Adipose tissue (tissue), 3 donors: ENCODE measurements around the gene VPS11. TPM values are rescaled to one million over a fixed set of nuclear protein-coding genes. Genes with fewer than 3 reads are reported as not detected.
"Not testable (repeated sequence)": the region's sequence is repeated elsewhere in the genome, so short reads cannot be mapped to it uniquely, and the experiment has no call there.

Experiments
- H3K27ac ChIP-seq: one replicate; pipeline ENCODE4 v1.5.1; 2013; ENCODE audit warnings: low read depth, low read length
- WGBS, 3 donors: extraction: QIAGEN DNeasy Blood & Tissue Kit; methylation state at CpG; one replicate each; pipeline ENCODE4 v1.1.7; 2013; 5-methylcytosine and 5-hydroxymethylcytosine counted together
- polyA plus RNA-seq, 3 donors: library from polyadenylated mRNA; stranded (reverse); fragments of 200-250 nt; gene quantifications; one replicate each; pipeline ENCODE4 v1.2.3, GENCODE V29; 2013
- donor health status: healthy with polysubstance abuse.
- donor health status: Bipolar disorder and iron deficiency.
- donor health status: healthy.

The VPS11 gene
- polyA plus RNA-seq, 3 donors = 20.5 to 35.2 (median 30.7) TPM

DNA sequence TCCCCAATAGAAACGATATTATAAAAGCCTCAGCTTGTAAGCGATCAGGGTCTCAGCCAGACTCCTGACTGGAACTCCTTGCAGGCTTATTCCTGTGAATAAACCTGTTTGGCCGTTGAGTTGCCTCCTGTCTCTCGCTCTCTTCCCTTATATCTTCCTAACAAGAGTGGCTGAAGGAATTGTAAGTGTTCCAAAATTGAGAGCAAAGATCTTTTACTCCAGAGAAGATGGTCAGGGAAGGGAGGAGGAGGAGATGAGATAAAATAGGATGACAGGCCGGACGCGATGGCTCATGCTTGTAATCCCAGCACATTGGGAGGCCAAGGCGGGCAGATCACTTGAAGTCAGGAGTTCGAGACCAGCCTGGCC lies 35.7 kb upstream of the VPS11 start:
- WGBS, 3 donors = 77 to 88% (median 80%) methylated on average over 8 to 9 of the region's 9 CpGs
- H3K27ac ChIP-seq = no peak overlapping the region

DNA sequence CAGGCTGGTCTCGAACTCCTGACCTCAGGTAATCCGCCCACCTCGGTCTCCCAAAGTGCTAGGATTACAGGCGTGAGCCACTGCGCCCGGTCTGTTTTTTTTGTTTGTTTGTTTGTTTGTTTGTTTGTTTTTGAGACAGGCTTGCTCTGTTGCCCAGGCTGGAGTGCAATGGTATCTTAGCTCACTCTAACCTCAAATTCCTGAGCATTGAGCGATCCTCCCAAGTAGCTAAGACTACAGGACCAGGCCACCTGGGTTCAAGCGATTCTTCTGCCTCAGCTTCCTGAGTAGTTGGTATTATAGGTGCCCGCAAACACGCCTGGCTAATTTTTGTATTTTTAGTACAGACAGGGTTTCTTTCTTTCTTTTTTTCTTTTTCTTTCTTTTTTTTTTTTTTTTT lies 34.2 kb upstream of the VPS11 start:
- H3K27ac ChIP-seq = not testable (repeated sequence)
- WGBS, 3 donors = 83 to 96% (median 88%) methylated on average over 10 of the region's 10 CpGs

DNA sequence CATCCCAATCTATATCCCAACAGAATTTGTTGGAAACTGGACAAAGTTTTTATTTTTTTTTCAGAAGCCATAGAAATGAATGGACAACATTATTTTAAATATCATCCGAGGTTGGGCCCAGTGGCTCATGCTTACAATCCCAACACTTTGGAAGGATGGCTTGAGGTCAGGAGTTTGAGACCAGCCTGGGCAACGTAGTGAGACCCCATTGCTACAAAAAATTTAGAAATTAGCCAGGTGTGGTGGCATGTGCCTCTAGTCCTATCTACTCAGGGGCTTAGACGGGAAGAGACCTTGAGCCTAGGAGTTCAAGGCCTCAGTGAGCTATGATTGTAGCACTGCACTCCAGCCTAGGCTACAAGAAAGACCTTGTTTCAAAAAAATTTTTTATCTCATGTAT lies 32.8 kb upstream of the VPS11 start:
- no peak overlapping the region for H3K27ac ChIP-seq
- 77 to 93% (median 90%) methylated on average over 3 of the region's 3 CpGs for WGBS, 3 donors

- H3K27ac ChIP-seq = no peak overlapping the region
- 74 to 85% (median 82%) methylated on average over 5 of the region's 5 CpGs for WGBS, 3 donors
Measured at GRCh38 chr11:119038884-119039283, 28.7 kb upstream of the VPS11 start.

DNA sequence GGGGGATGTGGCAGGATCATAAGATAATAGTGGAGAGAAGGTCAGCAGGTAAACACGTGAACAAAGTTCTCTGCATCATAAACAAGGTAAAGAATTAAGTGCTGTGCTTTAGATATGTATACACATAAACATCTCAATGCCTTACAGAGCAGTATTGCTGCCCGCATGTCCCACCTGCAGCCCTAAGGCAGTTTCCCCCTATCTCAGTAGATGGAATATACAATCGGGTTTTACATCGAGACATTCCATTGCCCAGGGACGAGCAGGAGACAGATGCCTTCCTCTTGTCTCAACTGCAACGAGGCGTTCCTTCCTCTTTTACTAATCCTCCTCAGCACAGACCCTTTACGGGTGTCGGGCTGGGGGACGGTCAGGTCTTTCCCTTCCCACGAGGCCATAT lies 28.1 kb upstream of the VPS11 start:
- H3K27ac ChIP-seq = not testable (repeated sequence)
- 19 to 63% (median 25%) methylated on average over 7 to 11 of the region's 11 CpGs for WGBS, 3 donors

- 90 to 95% (median 91%) methylated on average over 4 of the region's 4 CpGs for WGBS, 3 donors
- H3K27ac ChIP-seq = no peak overlapping the region
Measured at GRCh38 chr11:119041821-119042514, 25.6 kb upstream of the VPS11 start.

DNA sequence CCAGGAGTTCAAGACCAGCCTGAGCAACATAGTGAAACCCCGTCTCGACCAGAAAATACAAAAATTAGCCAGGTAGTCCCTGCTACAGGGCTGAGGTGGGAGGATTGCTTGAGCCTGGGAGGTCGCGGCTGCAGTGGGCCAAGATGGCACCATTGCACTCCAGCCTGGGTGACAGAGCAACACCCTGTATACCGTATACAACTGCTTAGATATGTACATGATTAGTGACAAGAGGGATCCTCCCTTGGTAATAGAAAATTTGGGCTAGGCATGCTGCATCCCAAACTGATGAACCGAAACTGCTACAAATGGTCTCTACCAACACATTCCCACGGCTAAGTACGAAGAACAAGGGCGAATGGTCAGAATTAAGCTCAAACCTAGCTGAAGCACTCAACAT lies 24.7 kb upstream of the VPS11 start:
- 83 to 91% (median 91%) methylated on average over 9 of the region's 9 CpGs for WGBS, 3 donors
- H3K27ac ChIP-seq = no peak overlapping the region

- 75 to 84% (median 79%) methylated on average over 6 of the region's 6 CpGs for WGBS, 3 donors
- no peak overlapping the region for H3K27ac ChIP-seq
Measured at GRCh38 chr11:119044708-119045107, 22.9 kb upstream of the VPS11 start.

DNA sequence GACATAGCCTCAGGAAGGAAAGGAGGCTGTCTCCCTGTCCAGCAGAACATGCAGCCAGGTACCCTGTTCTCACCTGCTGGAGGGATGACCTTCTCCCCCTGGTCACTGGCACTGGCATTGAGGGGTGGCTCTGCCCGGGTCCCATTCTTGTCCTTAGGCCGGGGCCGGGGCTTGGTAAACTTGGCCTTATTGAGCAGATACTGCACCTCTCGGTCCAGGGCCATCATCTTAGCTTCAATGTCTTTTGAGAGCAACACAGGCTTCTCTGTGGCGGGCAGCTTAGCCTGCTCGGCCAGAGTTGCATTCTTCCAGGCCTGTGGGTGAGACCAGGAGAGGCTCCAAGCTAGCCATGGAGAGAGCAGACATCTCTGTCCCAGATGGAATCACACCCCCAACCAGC lies 21.1 kb upstream of the VPS11 start:
- WGBS, 3 donors = 96 to 98% (median 97%) methylated on average over 6 of the region's 6 CpGs
- H3K27ac ChIP-seq = no peak overlapping the region

DNA sequence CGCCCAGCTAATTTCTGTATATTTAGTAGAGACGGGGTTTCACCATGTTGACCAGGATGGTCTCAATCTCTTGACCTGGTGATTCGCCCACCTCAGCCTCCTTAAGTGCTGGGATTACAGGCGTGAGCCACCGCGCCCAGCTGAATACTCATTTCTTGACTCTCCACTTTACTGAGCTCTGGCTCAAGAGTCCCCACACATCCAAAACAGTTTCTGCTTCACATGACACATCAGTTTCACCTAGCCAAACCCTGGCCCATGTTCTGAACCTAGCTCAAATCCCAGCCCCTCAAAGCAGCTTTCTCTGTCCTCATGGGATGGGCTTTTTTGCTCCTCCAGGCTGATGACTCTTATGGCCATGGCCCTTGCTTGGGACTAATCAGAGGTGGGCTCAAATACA lies 20.4 kb upstream of the VPS11 start:
- 95 to 98% (median 97%) methylated on average over 6 of the region's 6 CpGs for WGBS, 3 donors
- no peak overlapping the region for H3K27ac ChIP-seq

- H3K27ac ChIP-seq = no peak overlapping the region
- 87 to 96% (median 91%) methylated on average over 9 of the region's 9 CpGs for WGBS, 3 donors
Measured at GRCh38 chr11:119048644-119049043, 19.0 kb upstream of the VPS11 start.

GRCh38 chr11:119049081-119049480 lies 18.5 kb upstream of the VPS11 start:
- no peak overlapping the region for H3K27ac ChIP-seq
- WGBS, 3 donors = 87 to 91% (median 90%) methylated on average over 7 of the region's 7 CpGs

GRCh38 chr11:119051440-119052162 lies 16.0 kb upstream of the VPS11 start:
- no peak overlapping the region for H3K27ac ChIP-seq
- 80 to 85% (median 85%) methylated on average over 17 of the region's 17 CpGs for WGBS, 3 donors

GRCh38 chr11:119052163-119052814 lies 15.3 kb upstream of the VPS11 start:
- 91 to 94% (median 94%) methylated on average over 23 of the region's 23 CpGs for WGBS, 3 donors

DNA sequence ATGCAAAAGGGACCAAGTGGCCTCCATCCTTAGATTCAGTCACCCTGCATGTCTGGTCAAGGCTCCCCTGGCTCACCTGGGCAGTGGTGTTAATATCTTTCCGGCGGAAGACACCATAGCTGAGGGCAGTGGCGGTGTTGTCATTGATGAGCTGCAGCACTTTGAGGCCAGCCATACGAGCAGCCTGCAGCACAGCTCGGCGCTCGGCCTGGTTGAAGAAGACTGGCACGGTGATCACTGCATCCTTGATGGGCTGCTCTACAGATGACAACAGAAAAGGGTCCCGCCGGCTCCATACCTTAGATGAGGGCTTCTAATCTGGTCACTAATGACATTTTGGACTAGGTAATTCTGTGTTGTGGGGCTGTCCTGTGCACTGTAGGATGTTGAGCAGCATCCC lies 13.2 kb upstream of the VPS11 start:
- 77 to 97% (median 93%) methylated on average over 10 of the region's 10 CpGs for WGBS, 3 donors
- H3K27ac ChIP-seq = no peak overlapping the region

More at GRCh38 chr11:119052163-119052814, 15.3 kb upstream of the VPS11 start:
- H3K27ac ChIP-seq = no peak overlapping the region

DNA sequence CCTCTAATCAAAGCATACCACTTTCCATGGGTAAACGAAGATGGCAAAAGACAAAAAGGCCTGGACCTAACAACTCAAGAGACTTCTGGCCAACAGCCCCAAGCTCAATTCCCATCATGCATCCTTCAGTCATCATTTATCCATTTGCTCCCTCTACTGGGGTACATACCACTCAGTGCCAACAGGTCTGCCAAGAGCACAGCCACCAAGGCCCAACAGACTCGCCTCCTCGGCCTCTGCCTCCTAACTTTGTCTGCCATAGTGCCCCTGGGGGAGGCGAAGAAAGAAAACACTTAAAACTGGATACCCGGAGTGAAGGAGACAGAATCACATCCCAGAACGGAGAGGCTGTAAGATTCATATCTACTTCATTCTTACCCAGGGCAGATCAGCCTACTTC lies 11.7 kb upstream of the VPS11 start:
- 22 to 62% (median 57%) methylated on average over 6 of the region's 6 CpGs for WGBS, 3 donors
- no peak overlapping the region for H3K27ac ChIP-seq

DNA sequence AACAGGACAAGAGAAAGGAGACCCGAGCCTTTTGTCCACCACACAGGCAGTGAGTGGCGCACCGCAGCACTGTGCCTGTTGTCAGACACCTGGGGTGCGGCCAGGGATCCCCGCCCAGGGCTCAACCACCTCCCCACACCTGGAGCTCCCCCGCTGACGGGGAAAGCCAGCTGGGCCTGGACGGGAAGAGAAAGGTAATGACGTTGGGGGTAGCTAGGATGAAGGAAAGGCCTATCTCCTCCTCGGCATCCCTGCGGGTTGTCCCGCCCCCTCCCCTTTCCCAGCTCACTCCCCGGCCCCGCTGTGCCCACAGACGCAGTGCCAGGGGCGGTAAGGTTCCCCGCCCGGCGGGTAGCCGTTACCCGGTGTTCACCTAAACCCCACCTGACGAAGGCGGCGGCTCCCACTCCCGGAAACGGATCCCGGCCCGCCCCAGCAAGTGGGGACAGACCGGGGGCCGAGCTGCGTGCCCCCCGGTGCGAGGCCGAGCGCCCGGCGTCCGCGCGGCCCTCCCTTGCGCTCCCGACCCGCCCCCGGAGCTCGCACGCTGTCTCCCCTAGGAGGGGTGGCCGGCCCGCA lies 11.1 kb upstream of the VPS11 start:
- WGBS, 3 donors = 0 to 1% (median 1%) methylated on average over 28 to 48 of the region's 48 CpGs

DNA sequence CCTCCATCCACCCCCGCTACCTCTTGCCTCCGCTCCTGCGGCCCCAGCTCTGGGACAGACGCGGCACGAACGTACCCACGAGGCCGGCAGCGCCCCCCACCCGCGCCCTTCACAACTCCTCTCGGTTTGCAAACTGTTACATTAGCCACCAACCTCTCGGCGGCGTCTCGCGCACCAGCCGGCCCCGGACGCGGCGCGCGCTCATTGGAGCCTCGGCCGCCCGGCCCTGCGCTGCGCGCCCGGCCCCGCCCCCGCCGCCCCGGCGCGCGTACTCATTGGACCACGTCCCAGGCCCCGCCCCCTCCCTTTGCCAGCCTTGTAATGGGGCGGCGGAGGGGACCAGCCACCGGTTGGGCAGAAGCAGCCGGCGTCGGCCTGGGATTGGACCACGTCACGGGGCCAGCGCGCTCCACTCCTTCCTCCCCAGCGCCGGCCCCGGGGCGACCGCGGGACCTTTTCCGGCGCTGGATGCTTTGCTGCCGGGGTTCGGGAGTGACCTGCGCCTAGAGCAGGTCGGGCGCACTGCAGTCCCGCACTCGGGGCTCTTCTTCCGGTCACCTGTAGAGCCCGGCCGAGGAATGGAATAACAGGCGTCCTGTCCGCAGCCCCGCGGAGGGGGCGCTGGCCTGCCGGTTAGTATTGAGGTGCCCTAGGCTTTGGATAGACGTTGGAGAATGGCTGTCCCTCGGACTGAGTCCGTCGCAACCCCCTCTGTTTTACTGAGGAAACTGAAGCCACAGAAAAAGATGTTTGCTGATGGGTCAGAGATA lies 10.4 kb upstream of the VPS11 start, which contains the start of gene HYOU1:
Gene HYOU1, minus strand, starts transcription at position 206 of the 770 bp plus-strand sequence. CDS start 1,045 bp downstream, outside the sequence.
- WGBS, 3 donors = 0 to 1% (median 0%) methylated on average over 53 to 79 of the region's 79 CpGs
- H3K27ac ChIP-seq = peak within 1 kb of the TSS; percentile 23

More for the DNA sequence above, 11.1 kb upstream of the VPS11 start:
- no peak overlapping the region for H3K27ac ChIP-seq
